Left lung (tissue), 10 donors: ENCODE results near the gene SNRPB2. TPM values are rescaled to one million over a fixed set of nuclear protein-coding genes. Genes with fewer than 3 reads are reported as not detected.

Experiments used
- ATAC-seq: fragments of 200-7000 bp; cut with Tn5 transposase; one replicate; pipeline ENCODE4 v1.9.1; 2020; ENCODE audit warnings: moderate library complexity
- DNase-seq, 4 donors: peaks; one replicate each; pipeline ENCODE4 v3.0.0-alpha.2; 2013 to 2020
- H3K27ac ChIP-seq, 2 donors: fragments of 200-600 bp; sonication (generic) in 1 of 2; one replicate each; pipeline versions ENCODE4 v1.5.0 to v1.8.0; 2020 to 2021
- H3K27me3 ChIP-seq, 2 donors: fragments of 200-600 bp; sonication (generic) in 1 of 2; one replicate each; pipeline versions ENCODE4 v1.5.0 to v1.8.0; 2020 to 2021
- H3K36me3 ChIP-seq, 2 donors: fragments of 200-600 bp; sonication (generic) in 1 of 2; one replicate each; pipeline versions ENCODE4 v1.5.0 to v1.8.0; 2020 to 2021
- H3K4me1 ChIP-seq, 2 donors: fragments of 200-600 bp; one replicate each; pipeline ENCODE4 v1.8.0; 2021
- H3K4me3 ChIP-seq, 2 donors: fragments of 200-600 bp; sonication (generic) in 1 of 2; one replicate each; pipeline versions ENCODE4 v1.5.0 to v1.8.0; 2020 to 2021; ENCODE audit warnings: mild to moderate bottlenecking in 1 of 2
- H3K9me3 ChIP-seq, 2 donors: fragments of 200-600 bp; sonication (generic) in 1 of 2; one replicate each; pipeline versions ENCODE4 v1.5.0 to v1.8.0; 2020 to 2021
- CTCF ChIP-seq, 2 donors: fragments of 200-600 bp; sonication (generic) in 1 of 2; IDR thresholded peaks; one replicate each; pipeline versions ENCODE4 v1.5.0 to v1.8.0; 2021; ENCODE audit warnings: antibody characterized with exemption in 2 of 2
- intact Hi-C, 2 donors: fragments of 100-400 bp; cut with DNase I; formaldehyde crosslinking; loops; one replicate each; pipeline versions ENCODE4 v1.11.2 to v1.14.2; 2022
- polyA plus RNA-seq, 6 donors: library from polyadenylated mRNA; unstranded; fragments of 120-200 nt; gene quantifications; one replicate each; pipeline ENCODE4 v1.2.1, GENCODE V29; 2013; ENCODE audit not compliant: insufficient read length in 6 of 6
- total RNA-seq, 2 donors: library from RNA; stranded (reverse); fragmentation: NEBNext Ultra II Directional; extraction: Animal tissue kit (Norgen Biotek cat#: 25700); gene quantifications; one replicate each; pipeline ENCODE4 v1.2.1, GENCODE V29; 2021
- donor health status: DM: no; HTN: yes; CAD: no.
- donor health status: DM: no; HTN: no; CAD: no.

SNRPB2 gene
- total and polyA plus RNA-seq, 8 donors = 36.7 to 93.3 (median 90.9) TPM

- ATAC-seq (no peak), DNase-seq (no peak)
- intact Hi-C loops = no loop called here
- H3K9me3 ChIP-seq = no peaks in the 10 kb centered on the region
- no peaks in the 10 kb centered on the region for H3K36me3 ChIP-seq
- H3K4me3 ChIP-seq = no peak within 1 kb of the TSS
- no peaks in the 10 kb centered on the region for H3K4me1 ChIP-seq
- peaks cover 0 to 6% of the 10 kb centered on the region in 2 donors for H3K27me3 ChIP-seq
- TF ChIP-seq CTCF (IDR thresholded peaks at IDR 0.05) = no peak
- H3K27ac ChIP-seq = no peak within 1 kb of the TSS
These were observed 18.6 kb downstream of the SNRPB2 start, which contains the start of gene OTOR for GRCh38 chr20:16748308-16748900. Gene OTOR (plus strand): TSS chr20:16748358. CDS start chr20:16748402, 44 bp downstream.

- Histone ChIP-seq H3K27me3 (peaks cover 0 to 6% of the 10 kb centered on the region in 2 donors), H3K27ac (no peak overlapping the region), H3K4me3 (no peak overlapping the region), H3K36me3 (no peaks in the 10 kb centered on the region), H3K9me3 (no peaks in the 10 kb centered on the region), H3K4me1 (no peaks in the 10 kb centered on the region)
- TF ChIP-seq CTCF (IDR thresholded peaks at IDR 0.05) = no peak
- ATAC-seq (no peak), DNase-seq (no peak)
- intact Hi-C loops = no loop called here
These were observed 19.7 kb downstream of the SNRPB2 start for GRCh38 chr20:16749573-16749972.

GRCh38 chr20:16752082-16752481, 22.3 kb downstream of the SNRPB2 start:
- Histone ChIP-seq H3K27ac (no peak overlapping the region), H3K9me3 (no peaks in the 10 kb centered on the region), H3K36me3 (no peaks in the 10 kb centered on the region), H3K4me3 (no peak overlapping the region), H3K27me3 (no peaks in the 10 kb centered on the region), H3K4me1 (no peaks in the 10 kb centered on the region)
- intact Hi-C loops = no loop called here
- no peak for DNase-seq
- no peak for TF ChIP-seq CTCF (IDR thresholded peaks at IDR 0.05)
- no peak for ATAC-seq

- H3K9me3 ChIP-seq = no peaks in the 10 kb centered on the region
- H3K27me3 ChIP-seq = no peaks in the 10 kb centered on the region
- intact Hi-C loops = no loop called here
- no peaks in the 10 kb centered on the region for H3K4me1 ChIP-seq
- no peak for DNase-seq
- no peaks in the 10 kb centered on the region for H3K36me3 ChIP-seq
- H3K4me3 ChIP-seq = no peak overlapping the region
- TF ChIP-seq CTCF (IDR thresholded peaks at IDR 0.05) = no peak
- no peak overlapping the region for H3K27ac ChIP-seq
- no peak for ATAC-seq
These were observed 23.1 kb downstream of the SNRPB2 start for GRCh38 chr20:16752901-16753300.

- TF ChIP-seq CTCF (IDR thresholded peaks at IDR 0.05) = no peak
- Histone ChIP-seq H3K9me3 (no peaks in the 10 kb centered on the region), H3K27ac (no peak overlapping the region), H3K27me3 (peaks cover 0 to 3% of the 10 kb centered on the region in 2 donors), H3K4me3 (no peak overlapping the region), H3K4me1 (no peaks in the 10 kb centered on the region), H3K36me3 (no peaks in the 10 kb centered on the region)
- intact Hi-C loops = no loop called here
- DNase-seq (no peak), ATAC-seq (no peak)
These were observed 28.8 kb downstream of the SNRPB2 start for GRCh38 chr20:16758454-16759180.
